Fibroblast of skin of abdomen (primary cell): ENCODE measurements around the gene RIC3. TPM values are rescaled to one million over a fixed set of nuclear protein-coding genes. Genes with fewer than 3 reads are reported as not detected.

Experiments
- DNase-seq: peaks from one replicate; pipeline ENCODE4 v3.0.0-alpha.2; 2013
- polyA plus RNA-seq, 2 experiments: library from polyadenylated mRNA; unstranded; fragments of 120-200 nt; gene quantifications; one replicate each; pipeline ENCODE4 v1.2.1, GENCODE V29; 2013; ENCODE audit not compliant: insufficient read length in 2 of 2

RIC3 gene
- 0.08 TPM for polyA plus RNA-seq (2013, experiment 1 of 2; ENCODE audit: insufficient read length)
- 0.05 TPM for polyA plus RNA-seq (2013, experiment 2 of 2; ENCODE audit: insufficient read length)

GRCh38 chr11:8168485-8169257 is at the start of gene RIC3:
TSS of gene RIC3 (minus strand) at chr11:8169025. CDS start at chr11:8168989, 36 bp downstream.
- DNase-seq = no peak

GRCh38 chr11:8218409-8218808 is 49.6 kb upstream of the RIC3 start:
- no peak for DNase-seq

GRCh38 chr11:8217926-8218325 is 49.1 kb upstream of the RIC3 start:
- DNase-seq = no peak

- no peak for DNase-seq
Observed at GRCh38 chr11:8217136-8217535, 48.3 kb upstream of the RIC3 start.

- no peak for DNase-seq
Observed at GRCh38 chr11:8213376-8213775, 44.6 kb upstream of the RIC3 start.

- no peak for DNase-seq
Observed at GRCh38 chr11:8209208-8209807, 40.5 kb upstream of the RIC3 start.

- DNase-seq = peak; percentile 38
Observed at GRCh38 chr11:8207080-8208000, 38.5 kb upstream of the RIC3 start.

- DNase-seq = no peak
Observed at GRCh38 chr11:8206251-8207079, 37.6 kb upstream of the RIC3 start.

GRCh38 chr11:8205566-8205965 is 36.7 kb upstream of the RIC3 start:
- no peak for DNase-seq

GRCh38 chr11:8204596-8204995 is 35.8 kb upstream of the RIC3 start:
- DNase-seq = no peak

- DNase-seq = no peak
Observed at GRCh38 chr11:8204025-8204424, 35.2 kb upstream of the RIC3 start.

GRCh38 chr11:8203414-8203715 is 34.5 kb upstream of the RIC3 start:
- DNase-seq = no peak

GRCh38 chr11:8202516-8203413 is 33.9 kb upstream of the RIC3 start:
- DNase-seq = no peak

GRCh38 chr11:8201644-8202365 is 33.0 kb upstream of the RIC3 start:
- DNase-seq = no peak

GRCh38 chr11:8199676-8200075 is 30.9 kb upstream of the RIC3 start:
- no peak for DNase-seq

- DNase-seq = no peak
Observed at GRCh38 chr11:8196749-8197148, 27.9 kb upstream of the RIC3 start.

- no peak for DNase-seq
Observed at GRCh38 chr11:8194956-8195355, 26.1 kb upstream of the RIC3 start.

GRCh38 chr11:8192896-8193209 is 24.0 kb upstream of the RIC3 start:
- DNase-seq = no peak

GRCh38 chr11:8192016-8192895 is 23.4 kb upstream of the RIC3 start:
- peak; percentile 59 for DNase-seq

GRCh38 chr11:8190431-8190830 is 21.6 kb upstream of the RIC3 start:
- no peak for DNase-seq
